Measurements from ENCODE around the gene CLNK.

CLNK gene

DNA sequence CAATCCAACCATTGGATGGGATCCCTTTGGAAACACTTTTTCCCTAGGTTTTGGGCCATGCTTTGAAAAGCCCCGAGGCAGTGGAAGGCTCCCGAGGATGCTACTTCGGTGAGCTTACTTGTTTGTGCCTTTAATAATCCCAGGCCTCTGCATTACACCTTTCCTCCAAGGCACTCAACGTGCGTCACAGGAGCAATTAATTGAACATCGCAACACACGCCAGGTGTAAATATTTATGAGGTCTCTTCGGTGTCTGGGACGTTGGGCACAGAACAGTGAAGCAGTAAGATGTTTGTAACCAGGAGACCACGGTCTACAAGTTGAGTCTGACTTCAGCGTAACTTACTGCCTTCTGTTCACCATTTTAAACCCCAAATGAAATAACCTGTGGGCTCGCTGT lies 97.3 kb downstream of the CLNK start:
- CTCF ChIA-PET = no interaction called here
- DNase-seq (ENCODE audit: low spot score) = no peak
- POLR2A ChIA-PET (ENCODE audit: low non-redundant PET) = no interaction called here
- TF ChIP-seq, protein P1, sequence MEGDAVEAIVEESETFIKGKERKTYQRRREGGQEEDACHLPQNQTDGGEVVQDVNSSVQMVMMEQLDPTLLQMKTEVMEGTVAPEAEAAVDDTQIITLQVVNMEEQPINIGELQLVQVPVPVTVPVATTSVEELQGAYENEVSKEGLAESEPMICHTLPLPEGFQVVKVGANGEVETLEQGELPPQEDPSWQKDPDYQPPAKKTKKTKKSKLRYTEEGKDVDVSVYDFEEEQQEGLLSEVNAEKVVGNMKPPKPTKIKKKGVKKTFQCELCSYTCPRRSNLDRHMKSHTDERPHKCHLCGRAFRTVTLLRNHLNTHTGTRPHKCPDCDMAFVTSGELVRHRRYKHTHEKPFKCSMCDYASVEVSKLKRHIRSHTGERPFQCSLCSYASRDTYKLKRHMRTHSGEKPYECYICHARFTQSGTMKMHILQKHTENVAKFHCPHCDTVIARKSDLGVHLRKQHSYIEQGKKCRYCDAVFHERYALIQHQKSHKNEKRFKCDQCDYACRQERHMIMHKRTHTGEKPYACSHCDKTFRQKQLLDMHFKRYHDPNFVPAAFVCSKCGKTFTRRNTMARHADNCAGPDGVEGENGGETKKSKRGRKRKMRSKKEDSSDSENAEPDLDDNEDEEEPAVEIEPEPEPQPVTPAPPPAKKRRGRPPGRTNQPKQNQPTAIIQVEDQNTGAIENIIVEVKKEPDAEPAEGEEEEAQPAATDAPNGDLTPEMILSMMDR (conservative IDR thresholded peaks at IDR 0.05; ENCODE audit: low read depth) = no peak
- H3K27ac ChIP-seq = no peak overlapping the region

DNA sequence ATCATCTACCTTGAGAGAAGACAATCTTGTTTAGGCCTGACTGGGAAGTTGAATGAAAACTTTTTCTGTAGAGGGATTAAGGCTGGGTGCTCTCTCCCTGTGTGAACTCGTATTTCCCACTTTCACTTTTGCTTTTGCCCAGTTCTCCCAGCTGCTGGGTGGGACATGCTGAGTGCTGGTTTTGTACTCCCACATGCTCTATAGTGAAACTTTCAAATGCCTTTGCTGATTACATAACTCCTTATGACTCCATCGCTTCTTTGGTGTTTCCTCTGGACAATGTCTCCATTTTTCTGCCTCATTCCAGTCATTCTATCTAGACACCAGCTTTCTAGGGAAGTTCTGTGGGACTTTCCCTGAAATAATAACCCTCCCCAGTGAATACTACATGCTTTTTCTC lies 100.5 kb downstream of the CLNK start:
- ChIA-PET POLR2A (ENCODE audit: low non-redundant PET) (no interaction called here), CTCF (interaction anchor here (0.6 to 0.8 kb wide), 2 partner anchors 288 to 842 kb away, joined by 4 read pairs; no protein-coding TSS in a partner anchor)
- H3K27ac ChIP-seq = no peak overlapping the region
- DNase-seq (ENCODE audit: low spot score) = peak; percentile 25
- TF ChIP-seq, protein P1 (conservative IDR thresholded peaks at IDR 0.05; ENCODE audit: low read depth) = no peak

DNA sequence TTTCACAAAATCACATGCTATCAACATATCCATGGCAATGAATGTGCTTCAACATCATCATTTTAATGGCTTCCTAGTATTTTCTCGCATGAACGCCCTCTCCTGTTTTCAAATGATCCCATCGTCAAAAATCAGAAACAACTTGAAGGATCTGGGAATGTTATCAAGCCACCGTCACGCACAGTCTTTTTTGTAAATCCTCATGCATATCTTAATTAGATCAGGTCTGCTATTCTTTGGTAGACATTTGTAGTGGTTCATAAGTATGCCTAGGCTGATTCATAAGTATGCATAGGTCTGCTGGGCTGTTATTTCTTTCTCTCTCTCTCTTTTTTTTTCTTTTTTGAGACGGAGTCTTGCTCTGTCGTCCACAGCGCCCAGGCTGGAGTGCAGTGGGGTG lies 101.6 kb downstream of the CLNK start:
- POLR2A ChIA-PET (ENCODE audit: low non-redundant PET) = no interaction called here

DNA sequence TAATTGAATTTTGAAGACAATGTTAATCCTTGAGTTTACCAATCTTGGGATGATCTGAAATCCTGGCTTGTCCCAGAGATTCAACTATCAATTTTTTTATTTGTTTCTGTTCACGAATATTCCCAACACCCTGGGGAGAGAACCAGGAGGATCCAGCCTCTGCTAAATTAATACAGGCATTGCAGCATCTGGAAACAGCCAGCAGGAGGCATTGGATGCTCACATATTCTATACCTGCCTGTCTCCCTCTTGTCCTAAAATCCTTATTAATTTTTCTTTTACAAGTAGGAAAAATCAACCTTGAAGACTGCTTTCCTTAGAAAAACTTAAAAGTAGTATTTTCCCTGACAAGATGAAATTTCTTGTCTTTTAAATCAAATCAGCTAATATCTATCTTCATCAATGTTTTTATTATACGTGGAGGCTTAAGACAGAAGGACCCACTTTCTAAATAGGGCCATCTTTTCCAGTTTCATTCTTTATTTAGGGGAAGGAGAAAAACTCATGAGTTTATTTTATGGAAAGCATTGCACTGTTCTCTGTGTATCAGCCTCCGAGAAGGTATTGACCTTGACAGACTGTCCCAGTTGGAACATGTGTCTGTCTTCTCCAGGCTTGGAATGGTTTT lies 102.4 kb downstream of the CLNK start:
- CTCF ChIA-PET = interaction anchor here (0.7 to 1.1 kb wide), 2 partner anchors 12 to 844 kb away, joined by 3 to 5 read pairs; no protein-coding TSS in a partner anchor
- TF ChIP-seq, protein P1 (conservative IDR thresholded peaks at IDR 0.05; ENCODE audit: low read depth) = peak; percentile 66
- H3K27ac ChIP-seq = no peak overlapping the region
- POLR2A ChIA-PET (ENCODE audit: low non-redundant PET) = no interaction called here
- peak; percentile 36 for DNase-seq (ENCODE audit: low spot score)

More for the DNA sequence above, 101.6 kb downstream of the CLNK start:
- DNase-seq (ENCODE audit: low spot score) = no peak
- TF ChIP-seq, protein P1 (conservative IDR thresholded peaks at IDR 0.05; ENCODE audit: low read depth) = no peak
- CTCF ChIA-PET = no interaction called here
- no peak overlapping the region for H3K27ac ChIP-seq

DNA sequence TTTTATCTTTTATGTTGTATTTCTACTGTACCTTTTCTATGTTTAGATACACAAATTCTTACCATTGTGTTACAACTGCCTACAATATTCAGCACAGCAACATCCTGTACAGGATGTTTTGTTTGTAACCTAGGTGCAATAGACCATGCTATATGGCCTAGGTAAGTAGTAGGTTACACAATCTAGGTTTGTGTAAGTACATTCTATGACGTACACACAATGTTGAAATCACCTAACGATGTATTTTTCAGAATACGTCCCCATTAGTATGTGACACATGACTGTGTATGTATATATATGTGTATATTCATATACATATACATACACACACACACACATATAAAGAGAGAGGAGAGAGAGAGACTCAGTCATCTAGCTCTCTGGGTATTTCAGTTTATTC lies 103.5 kb downstream of the CLNK start:
- no peak overlapping the region for H3K27ac ChIP-seq
- ChIA-PET CTCF (interaction anchor here (0.6 to 1.1 kb wide), 2 partner anchors 11 to 1728 kb away, joined by 3 to 5 read pairs; no protein-coding TSS in a partner anchor), POLR2A (ENCODE audit: low non-redundant PET) (no interaction called here)
- TF ChIP-seq, protein P1 (conservative IDR thresholded peaks at IDR 0.05; ENCODE audit: low read depth) = no peak
- DNase-seq (ENCODE audit: low spot score) = no peak

DNA sequence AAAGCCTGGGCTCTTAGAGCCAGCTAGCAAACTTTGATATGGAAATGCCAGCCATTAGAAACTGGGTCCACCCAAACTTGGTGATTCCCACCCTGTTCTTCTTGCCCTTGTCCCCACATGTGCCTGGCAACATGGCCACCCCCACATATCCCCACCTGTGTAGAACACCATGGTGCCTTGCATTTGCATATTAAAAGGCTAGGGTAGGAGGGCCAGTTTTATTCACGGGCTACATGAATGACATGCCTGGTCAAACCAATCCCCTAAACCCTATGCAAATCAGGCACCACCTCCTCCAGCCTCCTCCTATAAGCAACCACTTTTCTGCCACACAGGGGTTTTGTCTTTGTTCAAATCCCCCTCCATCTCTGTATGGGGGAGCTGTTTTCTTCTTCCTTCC lies 104.9 kb downstream of the CLNK start:
- POLR2A ChIA-PET (ENCODE audit: low non-redundant PET) = no interaction called here
- TF ChIP-seq, protein P1 (conservative IDR thresholded peaks at IDR 0.05; ENCODE audit: low read depth) = no peak
- no peak overlapping the region for H3K27ac ChIP-seq
- no peak for DNase-seq (ENCODE audit: low spot score)
- CTCF ChIA-PET = interaction anchor here (1.0 kb wide), 1 partner anchor 41 kb away, joined by 4 read pairs; no protein-coding TSS in a partner anchor
